ENCODE measurements around the gene ZDHHC12. TPM values are rescaled to one million over a fixed set of nuclear protein-coding genes. Genes with fewer than 3 reads are reported as not detected.

The ZDHHC12 gene
- total RNA-seq, 6 donors from 2014 or later: 21.7 to 70.1 (median 50.6) TPM

DNA sequence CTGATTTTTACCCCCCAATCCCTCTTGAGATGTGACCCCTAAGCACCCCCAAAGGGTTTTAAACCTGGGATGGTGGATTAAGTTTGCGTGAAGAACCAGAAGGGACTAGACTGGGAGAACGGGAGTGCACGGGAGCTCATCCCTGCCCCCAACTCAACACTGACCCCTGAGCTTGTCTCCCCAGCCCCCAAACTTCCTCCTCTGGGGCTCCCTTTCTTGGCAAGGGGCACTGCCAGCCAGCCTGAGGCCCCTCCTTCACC is 39.9 kb downstream of the ZDHHC12 start:
- Histone ChIP-seq H3K36me3 (no peaks in the 10 kb centered on the region), H3K27ac (peak overlapping the region; percentile 87 to 93 (median 90)), H3K4me1 (peaks cover 38 to 60% (median 51%) of the 10 kb centered on the region in 4 donors), H3K9me3 (no peaks in the 10 kb centered on the region), H3K27me3 (no peaks in the 10 kb centered on the region), H3K4me3 (peak overlapping the region; percentile 20 to 82 (median 68))
- ATAC-seq (ENCODE audit: low FRiP score in 2 of 2): peak in 1 of 2 donors; percentile 5
- TF ChIP-seq POLR2AphosphoS5 (IDR thresholded peaks at IDR 0.05) (no peak), EP300 (IDR thresholded peaks at IDR 0.05) (no peak), POLR2A (IDR thresholded peaks at IDR 0.05) (no peak)
- TF ChIP-seq, protein P1, sequence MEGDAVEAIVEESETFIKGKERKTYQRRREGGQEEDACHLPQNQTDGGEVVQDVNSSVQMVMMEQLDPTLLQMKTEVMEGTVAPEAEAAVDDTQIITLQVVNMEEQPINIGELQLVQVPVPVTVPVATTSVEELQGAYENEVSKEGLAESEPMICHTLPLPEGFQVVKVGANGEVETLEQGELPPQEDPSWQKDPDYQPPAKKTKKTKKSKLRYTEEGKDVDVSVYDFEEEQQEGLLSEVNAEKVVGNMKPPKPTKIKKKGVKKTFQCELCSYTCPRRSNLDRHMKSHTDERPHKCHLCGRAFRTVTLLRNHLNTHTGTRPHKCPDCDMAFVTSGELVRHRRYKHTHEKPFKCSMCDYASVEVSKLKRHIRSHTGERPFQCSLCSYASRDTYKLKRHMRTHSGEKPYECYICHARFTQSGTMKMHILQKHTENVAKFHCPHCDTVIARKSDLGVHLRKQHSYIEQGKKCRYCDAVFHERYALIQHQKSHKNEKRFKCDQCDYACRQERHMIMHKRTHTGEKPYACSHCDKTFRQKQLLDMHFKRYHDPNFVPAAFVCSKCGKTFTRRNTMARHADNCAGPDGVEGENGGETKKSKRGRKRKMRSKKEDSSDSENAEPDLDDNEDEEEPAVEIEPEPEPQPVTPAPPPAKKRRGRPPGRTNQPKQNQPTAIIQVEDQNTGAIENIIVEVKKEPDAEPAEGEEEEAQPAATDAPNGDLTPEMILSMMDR (IDR thresholded peaks at IDR 0.05): no peak
- WGBS, 2 donors: 0% methylated on average over 3 of the region's 3 CpGs
- DNase-seq: no peak

DNA sequence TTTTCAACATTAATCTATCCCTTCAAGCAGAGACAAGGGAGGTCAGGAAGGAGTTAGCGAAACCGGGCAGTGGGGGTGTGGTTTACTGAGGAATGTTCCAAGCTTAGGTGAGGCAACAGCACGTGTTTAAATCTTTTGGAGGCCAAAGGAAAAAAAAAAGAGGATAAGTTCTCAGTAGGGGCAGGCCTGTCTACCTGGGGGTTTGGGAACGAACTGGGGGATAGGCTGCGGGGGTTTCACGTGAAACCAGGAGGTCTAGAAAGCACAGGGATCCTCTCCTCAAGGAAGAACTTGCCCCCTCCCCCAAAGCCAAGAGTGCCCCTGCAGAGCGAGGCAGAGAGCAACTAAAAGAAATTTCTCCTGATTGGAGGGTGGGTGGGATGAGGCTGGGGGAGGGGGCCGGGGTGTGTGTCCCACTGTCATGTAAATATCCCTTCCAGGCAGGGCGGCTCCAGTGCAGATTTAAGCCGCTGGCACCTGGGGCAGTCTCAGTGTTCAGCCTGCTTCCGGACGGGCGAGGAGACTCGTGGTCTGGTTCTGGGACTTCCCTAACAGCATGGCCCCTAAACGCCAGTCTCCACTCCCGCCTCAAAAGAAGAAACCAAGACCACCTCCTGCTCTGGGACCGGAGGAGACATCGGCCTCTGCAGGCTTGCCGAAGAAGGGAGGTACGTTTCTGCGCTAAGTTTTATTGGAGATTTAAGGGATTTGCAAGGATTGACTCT is 40.4 kb downstream of the ZDHHC12 start:
- H3K27me3 ChIP-seq: no peaks in the 10 kb centered on the region
- H3K4me1 ChIP-seq: peaks cover 38 to 60% (median 50%) of the 10 kb centered on the region in 4 donors
- no peaks in the 10 kb centered on the region for H3K9me3 ChIP-seq
- DNase-seq: peak in 1 of 2 donors; percentile 78
- TF ChIP-seq POLR2AphosphoS5 (IDR thresholded peaks at IDR 0.05): peak in 1 of 2 donors; percentile 53
- TF ChIP-seq, protein P1 (IDR thresholded peaks at IDR 0.05): no peak
- peak overlapping the region; percentile 87 to 93 (median 90) for H3K27ac ChIP-seq
- peak; percentile 74 to 78 for ATAC-seq (ENCODE audit: low FRiP score in 2 of 2)
- H3K36me3 ChIP-seq: no peaks in the 10 kb centered on the region
- peak overlapping the region; percentile 20 to 82 (median 68) for H3K4me3 ChIP-seq
- 2 to 4% methylated on average over 12 to 21 of the region's 21 CpGs for WGBS, 2 donors

DNA sequence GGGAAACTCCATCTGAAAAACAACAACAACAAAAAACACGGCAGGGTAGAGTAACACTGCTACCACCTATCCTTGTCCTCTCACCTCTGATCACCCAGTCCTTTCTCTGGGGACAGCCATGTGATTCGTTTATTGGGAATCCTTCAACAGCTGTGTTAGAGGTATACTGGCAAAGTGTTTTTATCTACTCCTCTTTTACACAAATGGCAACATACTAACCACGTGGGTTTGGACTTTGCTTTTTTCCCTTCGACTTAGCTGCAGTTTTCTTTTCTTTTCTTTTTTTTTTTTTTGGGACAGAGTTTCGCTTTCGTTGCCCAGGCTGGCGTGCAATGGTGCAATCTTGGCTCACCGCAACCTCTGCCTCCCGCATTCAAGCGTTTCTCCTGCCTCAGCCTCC is 46.1 kb downstream of the ZDHHC12 start:
- H3K4me1 ChIP-seq: peaks cover under 1 to 11% (median 2%) of the 10 kb centered on the region in 4 donors
- H3K36me3 ChIP-seq: no peaks in the 10 kb centered on the region
- H3K27me3 ChIP-seq: no peaks in the 10 kb centered on the region
- ATAC-seq (ENCODE audit: low FRiP score in 2 of 2) (no peak), DNase-seq (no peak)
- TF ChIP-seq, protein P1 (IDR thresholded peaks at IDR 0.05): no peak
- TF ChIP-seq POLR2A (IDR thresholded peaks at IDR 0.05) (no peak), EP300 (IDR thresholded peaks at IDR 0.05) (no peak), POLR2AphosphoS5 (IDR thresholded peaks at IDR 0.05) (no peak)
- 88 to 93% methylated on average over 10 of the region's 10 CpGs for WGBS, 2 donors
- H3K27ac ChIP-seq: no peak overlapping the region
- H3K4me3 ChIP-seq: no peak overlapping the region
- H3K9me3 ChIP-seq: no peaks in the 10 kb centered on the region

DNA sequence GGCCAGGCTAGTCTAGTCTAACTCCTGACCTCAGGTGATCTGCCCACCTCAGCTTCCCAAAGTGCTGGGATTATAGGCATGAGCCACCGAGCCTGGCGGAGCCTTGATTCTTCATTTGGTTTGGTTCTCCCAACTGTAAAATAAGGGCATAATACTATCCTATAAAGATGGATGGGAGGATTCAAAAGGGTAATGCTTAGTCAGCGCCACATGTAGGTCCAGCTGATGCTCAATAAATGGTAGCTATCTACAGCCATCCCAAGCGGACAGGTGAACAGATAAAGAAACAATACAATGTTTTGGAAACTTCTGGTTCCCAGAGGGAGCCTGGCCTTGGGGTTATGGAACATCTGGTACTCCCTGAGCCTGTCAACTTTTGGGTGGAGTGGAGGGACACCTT is 48.5 kb downstream of the ZDHHC12 start:
- H3K4me1 ChIP-seq: no peaks in the 10 kb centered on the region
- WGBS, 2 donors: 95 to 98% methylated on average over 4 of the region's 4 CpGs
- no peak overlapping the region for H3K4me3 ChIP-seq
- TF ChIP-seq POLR2A (IDR thresholded peaks at IDR 0.05): no peak
- no peak for DNase-seq
- ATAC-seq (ENCODE audit: low FRiP score in 2 of 2): no peak
- no peak overlapping the region for H3K27ac ChIP-seq
- no peaks in the 10 kb centered on the region for H3K27me3 ChIP-seq
- no peaks in the 10 kb centered on the region for H3K36me3 ChIP-seq
- no peaks in the 10 kb centered on the region for H3K9me3 ChIP-seq

Small RNA genes within 50 kb of the gene (small RNA-seq; reads per million reads assigned to genes)
- gene RF00017: 0 reads per million in 4 donors
- gene RN7SL560P: 0 reads per million in 4 donors

Other genes with a start within 250 kb of the ZDHHC12 start
- 10 to 100 TPM; 19.0 to 36.7 (median 24.5) TPM for gene GLE1, start 219.4 kb downstream of the ZDHHC12 start, total RNA-seq
- 100 to 1,000 TPM; 254 to 547 (median 401) TPM for gene SPTAN1, start 171.5 kb downstream of the ZDHHC12 start, total RNA-seq
- gene DYNC2I2, start 67.3 kb downstream of the ZDHHC12 start, total RNA-seq: 100 to 1,000 TPM in 1 of 6 donors, 10 to 100 TPM in 5; 47.8 to 105 (median 76.8) TPM
- 100 to 1,000 TPM in 4 of 6 donors, 10 to 100 TPM in 2; 73.3 to 222 (median 177) TPM for gene SET, start 34.9 kb downstream of the ZDHHC12 start, total RNA-seq
- gene PKN3, start 21.6 kb downstream of the ZDHHC12 start, total RNA-seq: 10 to 100 TPM in 4 of 6 donors, 1 to 10 TPM in 2; 4.8 to 38.8 (median 14.0) TPM
- 10 to 100 TPM; 30.9 to 55.5 (median 44.0) TPM for gene ZER1, start 47.8 kb upstream of the ZDHHC12 start, total RNA-seq
- 10 to 100 TPM; 14.7 to 27.0 (median 19.2) TPM for gene TBC1D13, start 63.1 kb upstream of the ZDHHC12 start, total RNA-seq
- 10 to 100 TPM; 20.6 to 70.2 (median 28.8) TPM for gene ENDOG, start 94.4 kb upstream of the ZDHHC12 start, total RNA-seq
- gene SPOUT1, start 105.7 kb upstream of the ZDHHC12 start, total RNA-seq: 100 to 1,000 TPM in 1 of 6 donors, 10 to 100 TPM in 5; 10.5 to 108 (median 41.7) TPM
- 10 to 100 TPM in 1 of 6 donors, 1 to 10 TPM in 5; 3.9 to 10.5 (median 5.4) TPM for gene KYAT1, start 157.8 kb upstream of the ZDHHC12 start, total RNA-seq
- gene LRRC8A, start 158.0 kb upstream of the ZDHHC12 start, total RNA-seq: 100 to 1,000 TPM in 2 of 6 donors, 10 to 100 TPM in 4; 49.0 to 132 (median 67.0) TPM
- gene PHYHD1, start 196.9 kb upstream of the ZDHHC12 start, total RNA-seq: 100 to 1,000 TPM in 1 of 6 donors, 10 to 100 TPM in 5; 27.6 to 286 (median 57.7) TPM
- gene DOLK, start 223.5 kb upstream of the ZDHHC12 start, total RNA-seq: 10 to 100 TPM in 5 of 6 donors, 1 to 10 TPM in 1; 5.7 to 24.5 (median 12.3) TPM
- 100 to 1,000 TPM in 1 of 6 donors, 10 to 100 TPM in 5; 30.4 to 225 (median 50.1) TPM for gene NUP188, start 223.6 kb upstream of the ZDHHC12 start, total RNA-seq

All from upper lobe of left lung (tissue), 6 donors.